ENCODE measurements around the gene DCLK2. TPM values are rescaled to one million over a fixed set of nuclear protein-coding genes. Genes with fewer than 3 reads are reported as not detected.
A peak's percentile ranks its signal among the peaks of the same experiment; 100 is the strongest.

DCLK2 gene
- total RNA-seq, 1 experiment from 2014 or later = 2.7 TPM

DNA sequence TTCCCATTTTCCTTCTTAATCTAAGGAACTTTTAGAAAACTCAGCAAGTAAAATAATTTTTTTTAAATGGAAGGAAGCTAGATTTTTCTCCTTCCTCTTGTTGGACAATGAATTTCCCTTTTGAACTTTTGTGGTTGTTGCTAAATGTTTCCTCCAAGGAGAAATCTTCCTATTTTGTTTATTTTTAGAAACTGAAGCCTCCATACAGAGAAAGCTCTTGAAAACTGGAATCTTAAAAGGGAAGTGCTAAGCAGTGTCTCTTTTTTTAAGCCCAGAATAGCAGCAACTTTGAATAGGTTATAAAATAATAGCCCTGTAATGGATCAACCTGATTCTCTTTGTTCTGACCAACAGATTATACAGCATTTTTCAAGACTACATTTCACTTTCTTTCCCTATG is 15.1 kb upstream of the DCLK2 start:
- no peak overlapping the region for H3K9ac ChIP-seq (ENCODE audit: low read length)
- DNase-seq (ENCODE audit: low read depth, low spot score) = no peak
- H3K79me2 ChIP-seq (ENCODE audit: insufficient read depth, low read length) = no peaks in the 10 kb centered on the region
- CTCF ChIA-PET = no interaction called here
- H3K27me3 ChIP-seq (ENCODE audit: insufficient read depth, low read length) = no peaks in the 10 kb centered on the region
- BruUV-seq (replicated peaks) = no TSS peak
- POLR2A ChIA-PET = no interaction called here
- no peak overlapping the region for H3K4me3 ChIP-seq (replicated peaks in 1 of 2; ENCODE audit: low read depth in 1 of 2, low read length in 2 of 2)
- H3K4me1 ChIP-seq (ENCODE audit: control insufficient read depth in 1 of 2, insufficient read depth in 2 of 2, low read length in 2 of 2) = peaks cover 6 to 13% of the 10 kb centered on the region in 2 experiments
- no peaks in the 10 kb centered on the region for H3K9me3 ChIP-seq (ENCODE audit: control insufficient read depth in 1 of 2, insufficient read depth in 1 of 2, low read depth in 1 of 2, low read length in 2 of 2)
- no peak overlapping the region for H3K27ac ChIP-seq (ENCODE audit: low read depth, low read length)
- TF ChIP-seq RAD21 (IDR thresholded peaks at IDR 0.05; ENCODE audit: low read depth) = no peak
- TF ChIP-seq, protein P1, sequence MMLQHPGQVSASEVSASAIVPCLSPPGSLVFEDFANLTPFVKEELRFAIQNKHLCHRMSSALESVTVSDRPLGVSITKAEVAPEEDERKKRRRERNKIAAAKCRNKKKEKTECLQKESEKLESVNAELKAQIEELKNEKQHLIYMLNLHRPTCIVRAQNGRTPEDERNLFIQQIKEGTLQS (IDR thresholded peaks at IDR 0.05) = no peak
- TF ChIP-seq POLR2A (IDR thresholded peaks at IDR 0.05; ENCODE audit: borderline replicate concordance, extremely low read depth, insufficient read depth, insufficient read length) = no peak
- no peak for TF ChIP-seq YY1 (IDR thresholded peaks at IDR 0.05; ENCODE audit: extremely low read depth, insufficient replicate concordance, low read depth, low read length)
- TF ChIP-seq, protein P2, sequence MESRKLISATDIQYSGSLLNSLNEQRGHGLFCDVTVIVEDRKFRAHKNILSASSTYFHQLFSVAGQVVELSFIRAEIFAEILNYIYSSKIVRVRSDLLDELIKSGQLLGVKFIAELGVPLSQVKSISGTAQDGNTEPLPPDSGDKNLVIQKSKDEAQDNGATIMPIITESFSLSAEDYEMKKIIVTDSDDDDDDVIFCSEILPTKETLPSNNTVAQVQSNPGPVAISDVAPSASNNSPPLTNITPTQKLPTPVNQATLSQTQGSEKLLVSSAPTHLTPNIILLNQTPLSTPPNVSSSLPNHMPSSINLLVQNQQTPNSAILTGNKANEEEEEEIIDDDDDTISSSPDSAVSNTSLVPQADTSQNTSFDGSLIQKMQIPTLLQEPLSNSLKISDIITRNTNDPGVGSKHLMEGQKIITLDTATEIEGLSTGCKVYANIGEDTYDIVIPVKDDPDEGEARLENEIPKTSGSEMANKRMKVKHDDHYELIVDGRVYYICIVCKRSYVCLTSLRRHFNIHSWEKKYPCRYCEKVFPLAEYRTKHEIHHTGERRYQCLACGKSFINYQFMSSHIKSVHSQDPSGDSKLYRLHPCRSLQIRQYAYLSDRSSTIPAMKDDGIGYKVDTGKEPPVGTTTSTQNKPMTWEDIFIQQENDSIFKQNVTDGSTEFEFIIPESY (IDR thresholded peaks at IDR 0.05; ENCODE audit: extremely low read depth, insufficient replicate concordance, low read length) = no peak
- TF ChIP-seq EZH2phosphoT487 (IDR thresholded peaks at IDR 0.05; ENCODE audit: borderline replicate concordance) = no peak
- H4K20me1 ChIP-seq (ENCODE audit: insufficient read depth) = no peaks in the 10 kb centered on the region
- intact Hi-C loops (cut with micrococcal nuclease) = no loop called here
- H3K36me3 ChIP-seq (ENCODE audit: control insufficient read depth in 1 of 2, insufficient read depth in 2 of 2, low read length in 2 of 2) = no peaks in the 10 kb centered on the region
- RAD21 ChIA-PET (ENCODE audit: low non-redundant PET in 1 of 2, low total read pairs in 2 of 2, uncharacterized antibody in 2 of 2, unreplicated experiment in 2 of 2) = no interaction called here
- H3K9me2 ChIP-seq (ENCODE audit: insufficient read depth) = no peaks in the 10 kb centered on the region
- H2AFZ ChIP-seq (ENCODE audit: low read depth, low read length, poor library complexity, severe bottlenecking) = no peak overlapping the region
- no peak overlapping the region for H3K4me2 ChIP-seq (ENCODE audit: low read length)
- ATAC-seq = no peak

DNA sequence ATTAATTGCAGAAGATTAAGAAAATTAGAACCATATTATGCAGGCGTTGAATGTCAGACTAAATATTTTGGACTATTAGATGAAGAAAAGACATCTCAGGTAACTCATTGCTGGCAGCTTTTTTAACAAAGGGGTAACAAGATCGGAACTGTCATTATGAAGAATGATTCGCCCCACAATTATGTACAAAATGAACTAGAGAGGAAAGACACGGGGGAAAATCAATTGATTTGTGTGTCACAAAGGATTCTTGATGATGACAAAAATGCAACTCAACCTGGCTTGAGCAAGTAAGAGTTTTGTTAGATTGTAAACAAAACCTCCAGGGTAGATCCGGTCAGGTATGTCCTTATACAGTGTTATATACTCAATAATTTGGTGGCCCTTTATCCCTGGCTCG is 12.5 kb upstream of the DCLK2 start:
- H3K4me2 ChIP-seq (ENCODE audit: low read length) = peak overlapping the region; percentile 46
- CTCF ChIA-PET = no interaction called here

More for the DNA sequence above, 12.5 kb upstream of the DCLK2 start:
- no peaks in the 10 kb centered on the region for H3K27me3 ChIP-seq (ENCODE audit: insufficient read depth, low read length)
- TF ChIP-seq JUND (IDR thresholded peaks at IDR 0.05) (peak; percentile 60), SIN3A (IDR thresholded peaks at IDR 0.05; ENCODE audit: low read depth) (no peak), FOSL1 (IDR thresholded peaks at IDR 0.05; ENCODE audit: low read depth) (peak; percentile 66), POLR2AphosphoS5 (IDR thresholded peaks at IDR 0.05; ENCODE audit: low read depth, low read length) (no peak), RAD21 (IDR thresholded peaks at IDR 0.05; ENCODE audit: low read depth) (no peak), CEBPB (IDR thresholded peaks at IDR 0.05; ENCODE audit: low read depth) (peak; percentile 31; the same call in 1 of the 2 replicates), SP1 (IDR thresholded peaks at IDR 0.05; ENCODE audit: low read depth) (peak; percentile 48), EGR1 (IDR thresholded peaks at IDR 0.05; ENCODE audit: low read depth) (no peak)
- TF ChIP-seq, protein P3, sequence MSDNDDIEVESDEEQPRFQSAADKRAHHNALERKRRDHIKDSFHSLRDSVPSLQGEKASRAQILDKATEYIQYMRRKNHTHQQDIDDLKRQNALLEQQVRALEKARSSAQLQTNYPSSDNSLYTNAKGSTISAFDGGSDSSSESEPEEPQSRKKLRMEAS (IDR thresholded peaks at IDR 0.05) = no peak
- no peaks in the 10 kb centered on the region for H3K9me2 ChIP-seq (ENCODE audit: insufficient read depth)
- H3K79me2 ChIP-seq (ENCODE audit: insufficient read depth, low read length) = no peaks in the 10 kb centered on the region
- no peak overlapping the region for H2AFZ ChIP-seq (ENCODE audit: low read depth, low read length, poor library complexity, severe bottlenecking)
- H3K9ac ChIP-seq (ENCODE audit: low read length) = no peak overlapping the region
- no peaks in the 10 kb centered on the region for H3K36me3 ChIP-seq (ENCODE audit: control insufficient read depth in 1 of 2, insufficient read depth in 2 of 2, low read length in 2 of 2)
- H4K20me1 ChIP-seq (ENCODE audit: insufficient read depth) = no peaks in the 10 kb centered on the region
- intact Hi-C loops (cut with micrococcal nuclease) = no loop called here
- H3K27ac ChIP-seq (ENCODE audit: low read depth, low read length) = no peak overlapping the region
- RAD21 ChIA-PET (ENCODE audit: low non-redundant PET in 1 of 2, low total read pairs in 2 of 2, uncharacterized antibody in 2 of 2, unreplicated experiment in 2 of 2) = no interaction called here
- ATAC-seq = peak; percentile 53
- H3K9me3 ChIP-seq (ENCODE audit: control insufficient read depth in 1 of 2, insufficient read depth in 1 of 2, low read depth in 1 of 2, low read length in 2 of 2) = no peaks in the 10 kb centered on the region
- BruUV-seq (replicated peaks) = no TSS peak
- no peak overlapping the region for H3K4me3 ChIP-seq (replicated peaks in 1 of 2; ENCODE audit: low read depth in 1 of 2, low read length in 2 of 2)
- peak; percentile 38 for DNase-seq (ENCODE audit: low read depth, low spot score)
- H3K4me1 ChIP-seq (ENCODE audit: control insufficient read depth in 1 of 2, insufficient read depth in 2 of 2, low read length in 2 of 2) = peaks cover 6 to 13% of the 10 kb centered on the region in 2 experiments
- POLR2A ChIA-PET = no interaction called here

Measured in HCT116 (cell line).